ENCODE data around the gene HSD17B14.

GRCh38 chr19:48830088-48830487, 6.2 kb downstream of the HSD17B14 start:
- TF ChIP-seq CTCF (IDR thresholded peaks at IDR 0.05) (no peak), POLR2AphosphoS5 (IDR thresholded peaks at IDR 0.05) (no peak), EP300 (IDR thresholded peaks at IDR 0.05) (no peak), POLR2A (IDR thresholded peaks at IDR 0.05) (no peak)

Data from stomach (tissue), 4 donors.